B cell (primary cell): ENCODE measurements around the gene JUND.

Experiments used
- CTCF ChIP-seq: fragments of 200-600 bp; IDR thresholded peaks from one replicate; pipeline ENCODE4 v1.8.0; 2022; ENCODE audit warnings: antibody characterized with exemption, mild to moderate bottlenecking
- EZH2 ChIP-seq: IDR thresholded peaks from 2 replicates; pipeline ENCODE4 v1.6.1; 2012; ENCODE audit warnings: borderline replicate concordance, low read depth, mild to moderate bottlenecking, moderate library complexity, low read length; ENCODE audit not compliant: insufficient read depth, poor library complexity, severe bottlenecking

GRCh38 chr19:18234194-18234593 is 47.2 kb downstream of the JUND start:
- TF ChIP-seq CTCF = no peak
- no peak for TF ChIP-seq EZH2
